PC-3 (cell line): Measurements from ENCODE around the gene TCF12.
"Not testable (repeated sequence)": the region's sequence is repeated elsewhere in the genome, so short reads cannot be mapped to it uniquely, and the experiment has no call there.

Source experiments
- CTCF ChIP-seq: fragments of 300-600 bp; sonication (generic); conservative IDR thresholded peaks from 2 replicates; pipeline ENCODE4 v1.5.1; 2017; ENCODE audit warnings: antibody characterized with exemption, low read depth, mild to moderate bottlenecking, low read length
- EZH2 ChIP-seq: fragments of 300-600 bp; sonication (generic); IDR thresholded peaks from one replicate; pipeline ENCODE4 v1.6.1; 2017; ENCODE audit warnings: antibody characterized with exemption, mild to moderate bottlenecking, low read length; ENCODE audit not compliant: unreplicated experiment
- EZH2phosphoT487 ChIP-seq: fragments of 300-600 bp; sonication (generic); IDR thresholded peaks from 2 replicates; pipeline ENCODE4 v1.6.1; 2018; ENCODE audit warnings: mild to moderate bottlenecking, antibody characterized with exemption, low read length, borderline replicate concordance

GRCh38 chr15:57150866-57151203 lies 232.4 kb downstream of the TCF12 start:
- TF ChIP-seq EZH2, CTCF, EZH2phosphoT487: not testable (repeated sequence)
